ENCODE data around the gene SPATA6.
"Not testable (repeated sequence)": the region's sequence is repeated elsewhere in the genome, so short reads cannot be mapped to it uniquely, and the experiment has no call there.

Gene SPATA6

DNA sequence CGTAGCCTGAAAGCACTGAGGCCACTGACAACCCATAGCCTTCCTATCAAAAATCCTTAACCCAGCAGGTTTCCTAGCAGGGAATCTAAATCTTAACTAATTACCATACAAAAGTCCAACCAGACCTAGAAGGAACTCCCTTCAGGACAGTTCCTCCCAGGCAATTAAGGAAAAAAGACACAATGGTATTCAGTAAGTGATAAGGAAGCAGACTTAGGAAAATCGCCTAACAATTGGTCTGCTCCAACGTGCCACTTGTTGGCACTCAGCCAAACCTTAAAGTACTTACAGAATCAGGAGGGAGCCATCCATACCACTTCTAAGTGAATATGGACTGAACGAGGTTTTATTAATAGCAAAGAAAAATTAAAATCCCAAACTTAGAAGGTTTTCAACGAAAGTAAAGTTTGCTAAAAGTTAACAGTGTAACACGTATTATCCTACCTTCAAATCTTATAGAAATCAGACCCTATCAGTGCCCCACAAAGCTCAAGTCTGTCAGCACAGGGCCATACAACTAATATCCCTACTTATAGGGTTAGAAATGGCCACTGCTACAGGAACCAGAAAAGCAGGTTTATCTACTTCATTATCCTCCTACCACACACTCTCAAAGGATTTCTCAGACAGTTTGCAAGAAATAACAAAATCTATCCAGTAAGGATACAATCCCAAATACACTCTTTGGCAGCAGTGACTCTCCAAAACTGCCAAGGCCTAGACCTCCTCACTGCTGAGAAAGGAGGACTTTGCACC is 29.0 kb downstream of the SPATA6 start:
- H3K27me3 ChIP-seq (ENCODE audit: insufficient read depth, low read length) = no peaks in the 10 kb centered on the region
- H3K36me3 ChIP-seq (ENCODE audit: insufficient read depth, low read length) = no peaks in the 10 kb centered on the region
- H3K4me1 ChIP-seq (ENCODE audit: insufficient read depth, low read length, severe bottlenecking) = no peaks in the 10 kb centered on the region
- no peak overlapping the region for H3K4me3 ChIP-seq (ENCODE audit: low read depth, low read length, poor library complexity, severe bottlenecking)
- H4K20me1 ChIP-seq (ENCODE audit: insufficient read depth, low read length) = no peaks in the 10 kb centered on the region
- no peaks in the 10 kb centered on the region for H3K79me2 ChIP-seq (ENCODE audit: insufficient read depth, low read length)
- TF ChIP-seq EZH2 (IDR thresholded peaks at IDR 0.05; ENCODE audit: borderline replicate concordance, low read length) = no peak
- TF ChIP-seq, protein P1, sequence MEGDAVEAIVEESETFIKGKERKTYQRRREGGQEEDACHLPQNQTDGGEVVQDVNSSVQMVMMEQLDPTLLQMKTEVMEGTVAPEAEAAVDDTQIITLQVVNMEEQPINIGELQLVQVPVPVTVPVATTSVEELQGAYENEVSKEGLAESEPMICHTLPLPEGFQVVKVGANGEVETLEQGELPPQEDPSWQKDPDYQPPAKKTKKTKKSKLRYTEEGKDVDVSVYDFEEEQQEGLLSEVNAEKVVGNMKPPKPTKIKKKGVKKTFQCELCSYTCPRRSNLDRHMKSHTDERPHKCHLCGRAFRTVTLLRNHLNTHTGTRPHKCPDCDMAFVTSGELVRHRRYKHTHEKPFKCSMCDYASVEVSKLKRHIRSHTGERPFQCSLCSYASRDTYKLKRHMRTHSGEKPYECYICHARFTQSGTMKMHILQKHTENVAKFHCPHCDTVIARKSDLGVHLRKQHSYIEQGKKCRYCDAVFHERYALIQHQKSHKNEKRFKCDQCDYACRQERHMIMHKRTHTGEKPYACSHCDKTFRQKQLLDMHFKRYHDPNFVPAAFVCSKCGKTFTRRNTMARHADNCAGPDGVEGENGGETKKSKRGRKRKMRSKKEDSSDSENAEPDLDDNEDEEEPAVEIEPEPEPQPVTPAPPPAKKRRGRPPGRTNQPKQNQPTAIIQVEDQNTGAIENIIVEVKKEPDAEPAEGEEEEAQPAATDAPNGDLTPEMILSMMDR (IDR thresholded peaks at IDR 0.05; ENCODE audit: low read length) = no peak
- H3K27ac ChIP-seq (ENCODE audit: low read depth, low read length, poor library complexity, severe bottlenecking) = no peak overlapping the region
- no peaks in the 10 kb centered on the region for H3K9me3 ChIP-seq (ENCODE audit: low read length)
- H2AFZ ChIP-seq (ENCODE audit: low read length) = no peak overlapping the region
- no peaks in the 10 kb centered on the region for H3K9me2 ChIP-seq (ENCODE audit: low read depth, low read length)
- H3K9ac ChIP-seq (ENCODE audit: low read length) = no peak overlapping the region
- no peaks in the 10 kb centered on the region for H3F3A ChIP-seq (ENCODE audit: insufficient read depth, low read length)
- H3K4me2 ChIP-seq (ENCODE audit: low read length) = no peak overlapping the region

DNA sequence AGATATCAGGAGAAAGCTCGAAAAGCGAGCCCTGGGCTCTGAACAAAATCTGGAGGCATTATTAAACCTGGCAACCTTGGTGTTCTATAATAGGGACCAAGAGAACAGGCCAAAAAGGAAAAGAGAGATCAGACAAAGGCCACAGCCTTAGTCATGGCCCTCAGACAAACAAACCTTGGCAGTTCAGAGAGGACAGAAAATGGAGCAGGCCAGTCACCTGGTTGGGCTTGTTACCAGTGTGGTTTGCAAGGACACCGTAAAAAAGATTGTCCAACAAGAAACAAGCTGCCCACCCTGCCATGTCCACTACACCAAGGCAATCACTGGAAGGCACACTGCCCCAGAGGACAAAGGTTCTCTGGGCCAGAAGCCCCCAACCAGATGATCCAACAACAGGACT is 31.2 kb downstream of the SPATA6 start:
- not testable (repeated sequence) for H4K20me1 ChIP-seq (ENCODE audit: insufficient read depth, low read length); H3K4me3 ChIP-seq (ENCODE audit: low read depth, low read length, poor library complexity, severe bottlenecking); H3K9me3 ChIP-seq (ENCODE audit: low read length); H2AFZ ChIP-seq (ENCODE audit: low read length); H3F3A ChIP-seq (ENCODE audit: insufficient read depth, low read length); H3K4me1 ChIP-seq (ENCODE audit: insufficient read depth, low read length, severe bottlenecking); H3K27me3 ChIP-seq (ENCODE audit: insufficient read depth, low read length); H3K36me3 ChIP-seq (ENCODE audit: insufficient read depth, low read length); H3K9me2 ChIP-seq (ENCODE audit: low read depth, low read length); H3K4me2 ChIP-seq (ENCODE audit: low read length); H3K27ac ChIP-seq (ENCODE audit: low read depth, low read length, poor library complexity, severe bottlenecking); H3K79me2 ChIP-seq (ENCODE audit: insufficient read depth, low read length); H3K9ac ChIP-seq (ENCODE audit: low read length)

DNA sequence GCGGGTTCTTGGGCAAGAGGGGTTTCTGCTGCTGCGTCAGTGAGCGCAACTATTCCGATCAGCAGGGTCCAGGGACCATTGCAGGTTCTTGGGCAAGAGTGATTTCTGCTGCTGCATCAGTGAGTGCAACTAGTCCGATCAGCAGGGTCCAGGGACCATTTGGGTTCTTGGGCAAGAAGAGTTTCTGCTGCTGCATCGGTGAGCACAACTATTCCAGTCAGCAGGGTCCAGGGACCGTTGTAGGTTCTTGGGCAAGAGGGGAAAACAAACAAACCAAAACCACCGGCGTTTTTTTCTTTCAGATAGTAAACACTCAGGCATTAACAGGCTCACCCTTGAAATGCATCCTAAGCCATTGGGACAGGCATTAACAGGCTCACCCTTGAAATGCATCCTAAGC is 32.6 kb downstream of the SPATA6 start:
- Histone ChIP-seq H4K20me1 (ENCODE audit: insufficient read depth, low read length) (no peaks in the 10 kb centered on the region), H3K4me2 (ENCODE audit: low read length) (no peak overlapping the region), H3K79me2 (ENCODE audit: insufficient read depth, low read length) (no peaks in the 10 kb centered on the region), H3F3A (ENCODE audit: insufficient read depth, low read length) (no peaks in the 10 kb centered on the region), H2AFZ (ENCODE audit: low read length) (no peak overlapping the region), H3K9me2 (ENCODE audit: low read depth, low read length) (no peaks in the 10 kb centered on the region), H3K9ac (ENCODE audit: low read length) (no peak overlapping the region), H3K4me3 (ENCODE audit: low read depth, low read length, poor library complexity, severe bottlenecking) (no peak overlapping the region), H3K27ac (ENCODE audit: low read depth, low read length, poor library complexity, severe bottlenecking) (no peak overlapping the region), H3K27me3 (ENCODE audit: insufficient read depth, low read length) (no peaks in the 10 kb centered on the region), H3K4me1 (ENCODE audit: insufficient read depth, low read length, severe bottlenecking) (no peaks in the 10 kb centered on the region), H3K9me3 (ENCODE audit: low read length) (no peaks in the 10 kb centered on the region), H3K36me3 (ENCODE audit: insufficient read depth, low read length) (no peaks in the 10 kb centered on the region)
- TF ChIP-seq, protein P1 (IDR thresholded peaks at IDR 0.05; ENCODE audit: low read length) = no peak
- TF ChIP-seq EZH2 (IDR thresholded peaks at IDR 0.05; ENCODE audit: borderline replicate concordance, low read length) = no peak

DNA sequence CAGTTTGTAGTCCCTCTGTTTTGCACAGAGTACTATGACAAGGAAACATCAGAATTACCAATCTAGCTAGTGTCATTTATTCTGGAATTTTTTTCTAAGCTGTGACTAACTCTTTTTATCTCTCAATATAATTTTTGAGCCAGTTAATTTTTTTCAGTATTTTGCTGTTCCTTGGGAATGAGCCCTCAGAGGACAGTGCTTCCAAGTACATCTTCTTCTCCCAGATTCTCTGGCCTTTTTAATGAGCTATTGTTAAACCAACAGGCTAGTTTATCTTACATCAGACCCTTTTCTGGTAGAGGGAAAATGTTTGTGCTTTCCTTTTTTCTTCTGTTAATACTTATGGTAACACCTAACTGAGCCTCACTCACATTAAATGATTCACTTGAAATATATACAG is 34.6 kb downstream of the SPATA6 start:
- H2AFZ ChIP-seq (ENCODE audit: low read length); H3K27ac ChIP-seq (ENCODE audit: low read depth, low read length, poor library complexity, severe bottlenecking); H3K4me2 ChIP-seq (ENCODE audit: low read length); H3K79me2 ChIP-seq (ENCODE audit: insufficient read depth, low read length); H3F3A ChIP-seq (ENCODE audit: insufficient read depth, low read length); H3K4me1 ChIP-seq (ENCODE audit: insufficient read depth, low read length, severe bottlenecking); H4K20me1 ChIP-seq (ENCODE audit: insufficient read depth, low read length); H3K4me3 ChIP-seq (ENCODE audit: low read depth, low read length, poor library complexity, severe bottlenecking); H3K36me3 ChIP-seq (ENCODE audit: insufficient read depth, low read length); H3K9me2 ChIP-seq (ENCODE audit: low read depth, low read length); H3K9me3 ChIP-seq (ENCODE audit: low read length); H3K9ac ChIP-seq (ENCODE audit: low read length); H3K27me3 ChIP-seq (ENCODE audit: insufficient read depth, low read length): not testable (repeated sequence)

DNA sequence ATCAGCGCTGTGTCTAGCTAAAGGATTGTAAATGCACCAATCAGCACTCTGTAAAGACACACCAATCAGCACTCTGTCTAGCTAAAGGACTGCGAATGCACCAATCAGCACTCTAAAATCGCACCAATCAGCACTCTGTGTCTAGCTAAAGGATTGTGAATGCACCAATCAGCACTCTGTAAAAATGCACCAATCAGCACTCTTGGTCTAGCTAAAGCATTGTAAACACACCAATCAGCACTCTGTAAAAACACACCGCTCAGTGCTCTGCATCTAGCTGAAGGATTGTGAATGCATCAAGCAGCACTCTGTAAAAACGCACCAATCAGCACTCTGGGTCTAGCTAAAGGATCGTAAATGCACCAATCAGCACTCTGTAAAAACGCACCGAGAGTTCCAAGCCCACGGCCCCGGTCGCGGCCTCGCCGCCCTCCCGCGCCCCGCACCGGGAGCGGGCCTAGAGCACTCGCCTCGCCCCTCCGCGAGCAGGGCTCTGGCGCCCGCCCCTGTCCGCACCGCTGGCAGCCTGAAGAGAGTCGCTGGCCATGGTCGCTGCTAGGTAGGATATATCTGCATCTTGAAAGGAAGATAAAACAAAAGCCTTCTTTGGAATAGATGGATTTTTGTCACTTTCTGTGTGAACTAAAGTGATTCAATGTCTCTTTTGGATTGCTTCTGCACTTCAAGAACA is 36.5 kb downstream of the SPATA6 start:
- H3K9me2 ChIP-seq (ENCODE audit: low read depth, low read length); H3F3A ChIP-seq (ENCODE audit: insufficient read depth, low read length); H4K20me1 ChIP-seq (ENCODE audit: insufficient read depth, low read length); H3K4me3 ChIP-seq (ENCODE audit: low read depth, low read length, poor library complexity, severe bottlenecking); H3K27ac ChIP-seq (ENCODE audit: low read depth, low read length, poor library complexity, severe bottlenecking); H3K9me3 ChIP-seq (ENCODE audit: low read length); H3K4me2 ChIP-seq (ENCODE audit: low read length); H2AFZ ChIP-seq (ENCODE audit: low read length); H3K79me2 ChIP-seq (ENCODE audit: insufficient read depth, low read length); H3K9ac ChIP-seq (ENCODE audit: low read length); H3K27me3 ChIP-seq (ENCODE audit: insufficient read depth, low read length); H3K4me1 ChIP-seq (ENCODE audit: insufficient read depth, low read length, severe bottlenecking); H3K36me3 ChIP-seq (ENCODE audit: insufficient read depth, low read length): not testable (repeated sequence)

Data from OCI-LY1 (cell line).